ENCODE results near the gene GRID2. TPM values are rescaled to one million over a fixed set of nuclear protein-coding genes. Genes with fewer than 3 reads are reported as not detected.

The GRID2 gene
- total and polyA plus RNA-seq, 2 experiments from 2014 or later, result 0.12 TPM; not detected in 1

DNA sequence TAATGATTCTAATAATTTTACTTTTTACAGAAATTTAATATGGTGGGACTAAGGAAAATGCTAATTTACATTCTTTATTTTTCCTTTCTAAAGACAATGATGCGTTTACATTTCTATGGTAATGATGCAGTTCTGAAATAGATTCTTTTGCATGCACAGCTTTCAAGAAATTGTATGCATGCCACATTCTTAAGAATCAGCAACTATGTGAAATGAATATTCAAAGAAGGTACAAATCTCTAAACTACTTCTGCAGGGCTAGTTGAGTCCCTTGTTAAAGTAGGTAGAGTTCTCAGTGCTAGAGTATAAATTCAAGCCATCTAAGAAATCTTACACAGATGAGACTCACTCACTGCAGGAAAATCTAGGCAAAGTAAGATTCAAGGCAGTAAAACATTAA is 24.5 kb upstream of the GRID2 start:
- H3K36me3 ChIP-seq, result no peaks in the 10 kb centered on the region
- H3K27ac ChIP-seq, result no peak overlapping the region
- H3K4me1 ChIP-seq (ENCODE audit: low read depth), result no peaks in the 10 kb centered on the region
- no peak for DNase-seq (ENCODE audit: low read depth in 1 of 2, low spot score in 1 of 2)
- TF ChIP-seq, protein P1, sequence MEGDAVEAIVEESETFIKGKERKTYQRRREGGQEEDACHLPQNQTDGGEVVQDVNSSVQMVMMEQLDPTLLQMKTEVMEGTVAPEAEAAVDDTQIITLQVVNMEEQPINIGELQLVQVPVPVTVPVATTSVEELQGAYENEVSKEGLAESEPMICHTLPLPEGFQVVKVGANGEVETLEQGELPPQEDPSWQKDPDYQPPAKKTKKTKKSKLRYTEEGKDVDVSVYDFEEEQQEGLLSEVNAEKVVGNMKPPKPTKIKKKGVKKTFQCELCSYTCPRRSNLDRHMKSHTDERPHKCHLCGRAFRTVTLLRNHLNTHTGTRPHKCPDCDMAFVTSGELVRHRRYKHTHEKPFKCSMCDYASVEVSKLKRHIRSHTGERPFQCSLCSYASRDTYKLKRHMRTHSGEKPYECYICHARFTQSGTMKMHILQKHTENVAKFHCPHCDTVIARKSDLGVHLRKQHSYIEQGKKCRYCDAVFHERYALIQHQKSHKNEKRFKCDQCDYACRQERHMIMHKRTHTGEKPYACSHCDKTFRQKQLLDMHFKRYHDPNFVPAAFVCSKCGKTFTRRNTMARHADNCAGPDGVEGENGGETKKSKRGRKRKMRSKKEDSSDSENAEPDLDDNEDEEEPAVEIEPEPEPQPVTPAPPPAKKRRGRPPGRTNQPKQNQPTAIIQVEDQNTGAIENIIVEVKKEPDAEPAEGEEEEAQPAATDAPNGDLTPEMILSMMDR (IDR thresholded peaks at IDR 0.05; ENCODE audit: low read depth, low read length), result no peak
- no peaks in the 10 kb centered on the region for H3K27me3 ChIP-seq
- no peak overlapping the region for H3K4me3 ChIP-seq
- no peaks in the 10 kb centered on the region for H3K9me3 ChIP-seq (ENCODE audit: low read depth)

DNA sequence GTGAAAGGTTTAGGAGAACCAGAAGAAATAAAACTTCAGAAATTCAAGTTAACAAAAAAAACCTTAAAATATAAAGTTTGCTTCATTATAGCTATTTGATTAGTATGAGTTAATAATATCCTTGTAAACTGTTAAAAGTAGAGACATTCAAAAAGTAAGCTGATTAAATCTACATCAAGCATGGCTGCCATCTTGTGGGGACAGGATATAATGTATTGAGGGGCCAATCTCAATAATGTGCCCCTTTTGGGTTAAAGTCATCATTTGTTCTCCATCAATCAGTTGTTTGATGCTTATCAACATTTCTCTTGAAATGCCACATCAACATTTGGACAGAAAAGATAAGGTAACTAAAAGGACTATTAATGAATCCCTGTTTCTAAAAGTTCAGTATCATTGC is 4.6 kb upstream of the GRID2 start:
- no peaks in the 10 kb centered on the region for H3K36me3 ChIP-seq

DNA sequence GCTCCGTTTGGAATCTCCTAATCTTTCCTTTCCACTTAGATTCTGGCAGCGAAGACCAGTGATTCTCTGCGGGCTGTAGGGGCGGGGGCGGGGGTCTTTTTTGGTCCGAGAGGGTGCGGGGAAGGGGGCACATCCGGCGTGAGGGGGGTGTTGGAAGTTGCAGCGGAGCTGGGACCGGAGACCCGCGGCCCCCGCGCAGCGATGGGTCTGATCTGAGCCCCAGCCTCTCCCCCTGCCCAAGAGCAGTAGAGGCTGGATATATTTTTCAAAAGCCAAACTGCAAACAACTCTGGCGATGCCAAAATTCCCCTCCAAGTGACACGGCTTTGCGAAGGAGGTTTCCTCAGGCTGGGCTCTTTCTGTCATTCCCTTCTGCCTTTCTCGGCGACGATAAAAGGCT is 355 bp downstream of the GRID2 start:
- H3K36me3 ChIP-seq, result no peaks in the 10 kb centered on the region
- H3K27me3 ChIP-seq, result peaks cover 49% of the 10 kb centered on the region
- DNase-seq (ENCODE audit: low read depth in 1 of 2, low spot score in 1 of 2), result peak; percentile 6 to 9
- no peaks in the 10 kb centered on the region for H3K4me1 ChIP-seq (ENCODE audit: low read depth)
- H3K27ac ChIP-seq, result no peak overlapping the region
- H3K9me3 ChIP-seq (ENCODE audit: low read depth), result no peaks in the 10 kb centered on the region
- peak overlapping the region; percentile 47 for H3K4me3 ChIP-seq
- TF ChIP-seq, protein P1 (IDR thresholded peaks at IDR 0.05; ENCODE audit: low read depth, low read length), result no peak

More for the DNA sequence above, 4.6 kb upstream of the GRID2 start:
- Histone ChIP-seq H3K27ac (no peak overlapping the region), H3K4me3 (no peak overlapping the region), H3K4me1 (ENCODE audit: low read depth) (no peaks in the 10 kb centered on the region), H3K9me3 (ENCODE audit: low read depth) (no peaks in the 10 kb centered on the region), H3K27me3 (peaks cover 31% of the 10 kb centered on the region)
- DNase-seq (ENCODE audit: low read depth in 1 of 2, low spot score in 1 of 2), result peak in 1 of 2 donors; percentile 42
- TF ChIP-seq, protein P1 (IDR thresholded peaks at IDR 0.05; ENCODE audit: low read depth, low read length), result peak; percentile 51

DNA sequence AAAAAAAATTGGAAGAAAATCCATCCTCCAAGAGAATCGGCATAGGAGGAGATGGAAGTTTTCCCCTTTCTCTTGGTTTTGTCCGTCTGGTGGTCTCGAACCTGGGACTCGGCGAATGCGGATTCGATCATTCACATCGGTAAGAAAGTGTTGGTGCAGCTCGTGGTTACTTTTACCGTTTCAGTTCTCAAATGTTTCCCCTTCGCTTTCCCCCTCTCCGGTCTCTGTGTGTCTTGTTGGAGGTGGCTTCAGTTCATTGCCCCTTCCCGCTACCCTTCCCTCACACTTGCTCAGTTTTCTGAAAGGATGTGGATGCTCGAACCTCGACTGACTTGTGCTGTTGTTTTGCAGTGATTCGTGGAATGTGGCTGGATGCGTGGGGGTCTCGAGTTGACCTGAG is 840 bp downstream of the GRID2 start:
- H3K9me3 ChIP-seq (ENCODE audit: low read depth), result no peaks in the 10 kb centered on the region
- peaks cover 49% of the 10 kb centered on the region for H3K27me3 ChIP-seq
- H3K27ac ChIP-seq, result no peak overlapping the region
- peak; percentile 7 to 20 for DNase-seq (ENCODE audit: low read depth in 1 of 2, low spot score in 1 of 2)
- H3K4me1 ChIP-seq (ENCODE audit: low read depth), result no peaks in the 10 kb centered on the region
- peak overlapping the region; percentile 47 for H3K4me3 ChIP-seq
- no peaks in the 10 kb centered on the region for H3K36me3 ChIP-seq
- TF ChIP-seq, protein P1 (IDR thresholded peaks at IDR 0.05; ENCODE audit: low read depth, low read length), result no peak

DNA sequence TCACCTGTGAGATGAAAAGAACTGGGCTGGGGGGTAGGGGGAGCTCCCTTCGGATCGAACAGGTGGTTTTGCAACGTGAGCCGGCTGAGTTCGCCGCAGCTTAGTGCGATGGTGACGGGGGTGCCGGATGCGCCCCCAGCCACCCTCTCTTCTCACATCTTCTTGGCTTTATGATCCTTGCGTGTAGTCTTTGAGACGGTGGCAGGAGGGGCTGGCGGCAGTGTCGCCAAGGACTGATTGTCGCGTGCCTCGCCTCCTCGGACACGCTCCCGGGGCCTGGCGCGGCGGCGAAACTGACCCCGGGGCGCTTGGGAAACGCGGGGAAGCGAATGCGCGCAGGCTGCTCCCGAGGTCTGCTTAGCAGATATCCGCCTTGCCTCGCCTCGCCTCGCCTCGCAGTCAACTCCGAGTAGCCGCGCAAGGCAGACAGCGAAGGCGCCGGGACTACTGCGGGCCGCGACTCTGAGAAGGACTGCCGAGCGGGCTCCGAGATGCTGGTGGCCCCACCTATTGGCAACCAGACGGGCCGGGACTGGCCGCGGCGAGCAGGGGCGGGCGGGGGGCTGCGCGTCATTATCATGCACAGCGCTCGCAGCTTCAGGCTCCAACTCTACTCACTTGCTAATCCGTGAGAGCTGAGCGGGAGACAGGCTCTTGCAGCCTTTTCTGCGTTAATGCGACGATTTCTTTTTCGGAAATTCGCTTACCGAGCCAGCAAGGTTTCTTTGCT is 1.5 kb downstream of the GRID2 start:
- Histone ChIP-seq H3K27me3 (peaks cover 49% of the 10 kb centered on the region), H3K4me1 (ENCODE audit: low read depth) (no peaks in the 10 kb centered on the region), H3K4me3 (peak overlapping the region; percentile 47), H3K27ac (no peak overlapping the region), H3K36me3 (no peaks in the 10 kb centered on the region), H3K9me3 (ENCODE audit: low read depth) (no peaks in the 10 kb centered on the region)
- TF ChIP-seq, protein P1 (IDR thresholded peaks at IDR 0.05; ENCODE audit: low read depth, low read length), result no peak
- DNase-seq (ENCODE audit: low read depth in 1 of 2, low spot score in 1 of 2), result peak; percentile 71 to 87

Data from cardiac muscle cell (in vitro differentiated cells and primary cell).